Sigmoid colon (tissue), 7 donors: ENCODE data around the gene SYCN. TPM values are rescaled to one million over a fixed set of nuclear protein-coding genes. Genes with fewer than 3 reads are reported as not detected.

Experiments
- DNase-seq: peaks from one replicate; pipeline ENCODE4 v3.0.0-alpha.2; 2019
- H3K27ac ChIP-seq, 4 donors: fragments of 200-600 bp; sonication (generic); one replicate each; pipeline ENCODE4 v1.5.1; 2016 to 2019; ENCODE audit warnings: mild to moderate bottlenecking in 1 of 4
- H3K27me3 ChIP-seq, 3 donors: fragments of 200-600 bp; sonication (generic); one replicate each; pipeline ENCODE4 v1.5.1; 2019; ENCODE audit warnings: mild to moderate bottlenecking in 1 of 3
- H3K36me3 ChIP-seq, 4 donors: fragments of 200-600 bp; sonication (generic); one replicate each; pipeline ENCODE4 v1.5.1; 2016 to 2019
- H3K4me1 ChIP-seq, 4 donors: fragments of 200-600 bp; sonication (generic); one replicate each; pipeline ENCODE4 v1.5.1; 2017 to 2019
- H3K4me3 ChIP-seq, 4 donors: fragments of 200-600 bp; sonication (generic); one replicate each; pipeline ENCODE4 v1.5.1; 2017 to 2019; ENCODE audit warnings: mild to moderate bottlenecking in 2 of 4, moderate library complexity in 1 of 4
- H3K9me3 ChIP-seq, 4 donors: fragments of 200-600 bp in 3 of 4; sonication (generic) in 3 of 4; one replicate each; pipeline versions ENCODE4 v1.5.1 to v1.6.1; 2013 to 2019
- CTCF ChIP-seq, 4 experiments: fragments of 450-650 bp in 3 of 4; fragments of 200-600 bp in 1 of 4; IDR thresholded peaks; one replicate each; pipeline ENCODE4 v1.5.1; 2016 to 2019; ENCODE audit warnings: antibody characterized with exemption in 4 of 4, mild to moderate bottlenecking in 3 of 4, moderate library complexity in 2 of 4
- EP300 ChIP-seq, 4 donors: sonication (generic); formaldehyde crosslinking; IDR thresholded peaks; one replicate each; pipeline ENCODE4 v1.6.1; 2017; ENCODE audit warnings: antibody characterized with exemption in 4 of 4
- POLR2A ChIP-seq, 2 donors: fragments of 450-650 bp; IDR thresholded peaks; one replicate each; pipeline ENCODE4 v1.6.1; 2016; ENCODE audit warnings: antibody characterized with exemption in 2 of 2, mild to moderate bottlenecking in 2 of 2, moderate library complexity in 2 of 2
- POLR2AphosphoS5 ChIP-seq, 4 donors: sonication (generic); formaldehyde crosslinking; IDR thresholded peaks; one replicate each; pipeline ENCODE4 v1.6.1; 2017; ENCODE audit warnings: antibody characterized with exemption in 4 of 4
- WGBS, 2 donors: extraction: QIAGEN DNeasy Blood & Tissue Kit; methylation state at CpG; one replicate each; pipeline ENCODE4 v1.1.7; 2013; 5-methylcytosine and 5-hydroxymethylcytosine counted together
- intact Hi-C: fragments of 100-400 bp; cut with DNase I; formaldehyde crosslinking; loops from one replicate; pipeline ENCODE4 v1.15.1; 2023
- polyA plus RNA-seq, 3 donors: library from polyadenylated mRNA; stranded (reverse); fragments of 200-250 nt; gene quantifications; one replicate each; pipeline ENCODE4 v1.2.3, GENCODE V29; 2013
- total RNA-seq, 4 donors: library from RNA; depleted of rRNA; stranded (reverse); fragments of >200 nt; gene quantifications; one replicate each; pipeline ENCODE4 v1.1.0, GENCODE V29; 2016
- donor health status: healthy with polysubstance abuse.
- donor health status: Bipolar disorder and iron deficiency.
- donor health status: healthy.

SYCN gene
- total and polyA plus RNA-seq, 7 donors, result not detected

- WGBS, 2 donors, result 61 to 75% methylated on average over 13 of the region's 13 CpGs
- no peak overlapping the region for H3K4me3 ChIP-seq
- H3K4me1 ChIP-seq, result no peaks in the 10 kb centered on the region
- H3K9me3 ChIP-seq, result peaks cover 0 to 7% (median 3%) of the 10 kb centered on the region in 4 donors
- DNase-seq, result no peak
- H3K27me3 ChIP-seq, result peaks cover 0 to 11% (median 0%) of the 10 kb centered on the region in 3 donors
- TF ChIP-seq POLR2AphosphoS5 (IDR thresholded peaks at IDR 0.05), result no peak
- intact Hi-C loops, result no loop called here
- H3K36me3 ChIP-seq, result no peaks in the 10 kb centered on the region
- no peak overlapping the region for H3K27ac ChIP-seq
Observed at GRCh38 chr19:39211731-39212374, 7.8 kb upstream of the SYCN start.

GRCh38 chr19:39209196-39209595 lies 5.1 kb upstream of the SYCN start:
- TF ChIP-seq POLR2AphosphoS5 (IDR thresholded peaks at IDR 0.05) (no peak), CTCF (IDR thresholded peaks at IDR 0.05) (no peak), EP300 (IDR thresholded peaks at IDR 0.05) (no peak), POLR2A (IDR thresholded peaks at IDR 0.05) (no peak)
- H3K27ac ChIP-seq, result no peak overlapping the region
- 70 to 77% methylated on average over 7 of the region's 7 CpGs for WGBS, 2 donors
- H3K36me3 ChIP-seq, result no peaks in the 10 kb centered on the region
- no peaks in the 10 kb centered on the region for H3K9me3 ChIP-seq
- H3K27me3 ChIP-seq, result peaks cover under 1 to 16% (median 5%) of the 10 kb centered on the region in 3 donors
- no peak for DNase-seq
- intact Hi-C loops, result no loop called here
- H3K4me3 ChIP-seq, result no peak overlapping the region
- H3K4me1 ChIP-seq, result no peaks in the 10 kb centered on the region

- TF ChIP-seq POLR2A (IDR thresholded peaks at IDR 0.05), result no peak
- TF ChIP-seq POLR2AphosphoS5 (IDR thresholded peaks at IDR 0.05), result no peak
- TF ChIP-seq EP300 (IDR thresholded peaks at IDR 0.05), result no peak
- TF ChIP-seq CTCF (IDR thresholded peaks at IDR 0.05), result no peak
- intact Hi-C loops, result no loop called here
- WGBS, 2 donors, result 74 to 80% methylated on average over 9 of the region's 9 CpGs
- Histone ChIP-seq H3K27me3 (peaks cover 8 to 25% (median 14%) of the 10 kb centered on the region in 3 donors), H3K4me3 (no peak overlapping the region), H3K4me1 (no peaks in the 10 kb centered on the region), H3K27ac (no peak overlapping the region), H3K36me3 (no peaks in the 10 kb centered on the region), H3K9me3 (no peaks in the 10 kb centered on the region)
- DNase-seq, result no peak
Observed at GRCh38 chr19:39208175-39208795, 4.2 kb upstream of the SYCN start.

- DNase-seq, result no peak
- no peak for TF ChIP-seq EP300 (IDR thresholded peaks at IDR 0.05)
- Histone ChIP-seq H3K4me1 (no peaks in the 10 kb centered on the region), H3K36me3 (no peaks in the 10 kb centered on the region), H3K4me3 (no peak overlapping the region), H3K27me3 (peaks cover 16 to 34% (median 23%) of the 10 kb centered on the region in 3 donors), H3K9me3 (no peaks in the 10 kb centered on the region), H3K27ac (no peak overlapping the region)
- 45 to 80% methylated on average over 6 of the region's 6 CpGs for WGBS, 2 donors
- intact Hi-C loops, result no loop called here
Observed at GRCh38 chr19:39207293-39207836, 3.3 kb upstream of the SYCN start.

GRCh38 chr19:39206122-39206521 lies 2.1 kb upstream of the SYCN start:
- Histone ChIP-seq H3K4me3 (no peak overlapping the region), H3K9me3 (no peaks in the 10 kb centered on the region), H3K36me3 (no peaks in the 10 kb centered on the region), H3K27ac (no peak overlapping the region), H3K27me3 (peaks cover 16 to 47% (median 35%) of the 10 kb centered on the region in 3 donors), H3K4me1 (no peaks in the 10 kb centered on the region)
- TF ChIP-seq CTCF (IDR thresholded peaks at IDR 0.05) (no peak), EP300 (IDR thresholded peaks at IDR 0.05) (no peak), POLR2AphosphoS5 (IDR thresholded peaks at IDR 0.05) (no peak), POLR2A (IDR thresholded peaks at IDR 0.05) (no peak)
- intact Hi-C loops, result no loop called here
- DNase-seq, result no peak
- WGBS, 2 donors, result 83 to 89% methylated on average over 6 of the region's 6 CpGs
